Sigmoid colon (tissue), 4 donors: Measurements from ENCODE around the gene HDLBP.

Experiments
- CTCF ChIP-seq, 4 experiments: fragments of 450-650 bp in 3 of 4; fragments of 200-600 bp in 1 of 4; IDR thresholded peaks; one replicate each; pipeline ENCODE4 v1.5.1; 2016 to 2019; ENCODE audit warnings: antibody characterized with exemption in 4 of 4, mild to moderate bottlenecking in 3 of 4, moderate library complexity in 2 of 4
- POLR2A ChIP-seq, 2 donors: fragments of 450-650 bp; IDR thresholded peaks; one replicate each; pipeline ENCODE4 v1.6.1; 2016; ENCODE audit warnings: antibody characterized with exemption in 2 of 2, mild to moderate bottlenecking in 2 of 2, moderate library complexity in 2 of 2
- POLR2AphosphoS5 ChIP-seq, 4 donors: sonication (generic); formaldehyde crosslinking; IDR thresholded peaks; one replicate each; pipeline ENCODE4 v1.6.1; 2017; ENCODE audit warnings: antibody characterized with exemption in 4 of 4

DNA sequence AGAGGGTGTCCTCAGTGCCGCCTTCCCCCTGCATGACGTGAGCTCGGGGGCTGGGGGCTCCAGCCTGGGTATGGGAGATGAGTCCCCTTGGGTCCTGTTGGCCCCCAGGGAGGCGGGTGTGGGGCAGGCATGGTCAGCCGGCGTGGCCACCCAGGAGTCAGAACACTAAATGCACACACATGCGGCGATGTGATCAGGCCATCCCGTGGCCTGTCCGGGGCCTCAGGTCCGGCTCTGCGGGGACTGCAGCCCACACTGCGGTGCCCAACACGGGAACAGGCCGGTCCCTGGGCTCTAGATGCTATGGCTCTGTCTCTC lies 113.2 kb downstream of the HDLBP start:
- TF ChIP-seq CTCF (IDR thresholded peaks at IDR 0.05) (no peak), POLR2A (IDR thresholded peaks at IDR 0.05) (no peak), POLR2AphosphoS5 (IDR thresholded peaks at IDR 0.05) (no peak)
